IPS DF 4.7 (cell line): Measurements from ENCODE around the gene MLC1.
"Not testable (repeated sequence)": the region's sequence is repeated elsewhere in the genome, so short reads cannot be mapped to it uniquely, and the experiment has no call there.

Experiments
- DNase-seq: peaks from one replicate; pipeline ENCODE4 v3.0.0-alpha.2; 2013; ENCODE audit warnings: low spot score; ENCODE audit errors: extremely low read depth

MLC1 gene

DNA sequence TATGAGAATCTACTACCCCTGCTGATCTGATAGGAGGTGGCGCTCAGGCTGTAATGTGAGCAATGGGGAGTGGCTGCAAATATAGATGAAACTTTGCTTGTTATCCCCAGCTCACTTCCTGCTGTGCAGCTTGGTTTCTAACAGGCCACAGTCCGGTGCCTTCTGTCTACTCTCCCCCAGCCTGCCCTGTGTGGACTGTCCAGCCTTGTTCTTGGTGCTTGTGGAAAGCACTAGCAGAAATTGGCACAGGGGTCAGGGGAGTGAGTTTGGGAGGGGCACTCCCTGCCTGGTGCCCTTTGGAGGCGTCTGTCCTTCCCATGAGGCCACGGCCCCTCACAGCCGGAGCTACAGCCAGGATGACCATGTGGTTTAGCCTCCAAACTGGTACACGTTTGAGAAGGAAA, 18.9 kb upstream of the MLC1 start:
- DNase-seq: no peak

GRCh38 chr22:50102946-50103345, 17.7 kb upstream of the MLC1 start:
- no peak for DNase-seq

DNA sequence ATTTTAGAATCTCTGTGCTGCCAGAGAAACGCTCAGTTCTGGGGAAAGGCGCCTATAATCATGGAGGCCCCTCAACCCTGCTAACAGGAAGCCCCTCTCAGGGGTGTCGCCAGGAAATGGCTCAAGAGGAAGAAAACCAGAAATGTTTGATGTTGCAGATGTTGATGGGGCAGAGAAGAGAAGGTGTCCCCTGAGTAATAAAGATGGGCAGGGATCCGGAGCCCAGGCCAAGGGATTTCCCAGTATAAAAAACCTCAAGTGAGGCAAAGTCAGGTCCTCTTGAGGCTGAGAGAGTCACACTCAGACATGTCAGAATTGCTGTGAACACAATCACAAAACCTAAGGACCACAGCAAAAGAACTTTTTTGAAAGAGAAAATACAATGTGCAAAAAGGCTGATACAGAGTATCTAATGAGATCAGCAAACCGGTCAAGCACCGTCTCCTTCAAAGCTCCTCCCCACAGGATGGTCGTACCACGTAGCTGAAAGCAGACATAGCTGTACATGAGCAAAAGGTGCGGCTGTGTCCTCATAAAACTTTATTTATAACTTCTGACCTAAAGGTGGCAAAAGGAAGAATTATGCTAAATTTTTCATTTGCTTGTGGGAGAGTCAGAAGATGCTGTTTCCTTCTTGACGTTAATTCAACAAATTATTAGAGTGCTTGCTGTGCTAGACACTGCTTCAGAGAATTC, 16.8 kb upstream of the MLC1 start:
- DNase-seq: no peak

DNA sequence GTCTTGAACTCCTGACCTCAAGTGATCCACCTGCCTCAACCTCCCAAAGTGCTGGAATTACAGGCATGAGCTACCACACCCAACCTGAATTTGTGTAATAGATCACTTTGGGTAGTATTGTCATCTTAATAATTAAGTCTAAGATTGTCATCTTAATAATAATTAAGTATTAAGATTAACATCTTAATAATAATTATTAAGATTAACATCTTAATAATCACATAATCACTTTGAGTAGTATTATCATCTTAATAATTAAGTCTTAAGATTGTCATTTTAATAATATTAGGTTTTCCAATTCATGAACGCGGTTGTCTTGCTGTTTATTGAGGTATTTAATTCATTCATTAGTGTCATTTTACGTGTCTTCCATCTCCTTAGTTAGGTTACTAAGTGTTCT, 12.8 kb upstream of the MLC1 start:
- DNase-seq: no peak

GRCh38 chr22:50092342-50092741, 7.1 kb upstream of the MLC1 start:
- DNase-seq: no peak

GRCh38 chr22:50091092-50091768, 6.0 kb upstream of the MLC1 start:
- DNase-seq: no peak

DNA sequence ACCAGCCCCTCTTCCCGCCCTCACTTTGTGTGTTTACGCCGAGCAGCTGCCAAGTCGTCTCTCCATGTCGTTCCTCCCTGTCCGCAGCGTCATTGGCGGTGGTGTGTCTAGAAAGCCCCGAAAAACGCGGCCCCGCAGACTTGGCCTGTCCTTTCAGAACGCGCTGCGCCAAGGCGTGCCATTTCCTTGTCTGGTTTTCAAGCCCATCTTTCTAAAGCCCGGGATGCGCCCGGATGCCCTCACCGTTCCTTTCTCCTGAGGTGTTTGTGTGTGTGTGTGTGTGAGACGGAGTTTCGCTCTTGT, 5.1 kb upstream of the MLC1 start:
- DNase-seq: no peak

- DNase-seq: no peak
Measured at GRCh38 chr22:50089682-50090411, 4.6 kb upstream of the MLC1 start, which contains the start of gene MOV10L1. TSS of gene MOV10L1 (plus strand) at chr22:50090006. CDS start at chr22:50090089, 83 bp downstream.

- DNase-seq: no peak
Measured at GRCh38 chr22:50089231-50089630, 4.0 kb upstream of the MLC1 start.

GRCh38 chr22:50088096-50088495, 2.9 kb upstream of the MLC1 start:
- no peak for DNase-seq

GRCh38 chr22:50087646-50088045, 2.4 kb upstream of the MLC1 start:
- no peak for DNase-seq

DNA sequence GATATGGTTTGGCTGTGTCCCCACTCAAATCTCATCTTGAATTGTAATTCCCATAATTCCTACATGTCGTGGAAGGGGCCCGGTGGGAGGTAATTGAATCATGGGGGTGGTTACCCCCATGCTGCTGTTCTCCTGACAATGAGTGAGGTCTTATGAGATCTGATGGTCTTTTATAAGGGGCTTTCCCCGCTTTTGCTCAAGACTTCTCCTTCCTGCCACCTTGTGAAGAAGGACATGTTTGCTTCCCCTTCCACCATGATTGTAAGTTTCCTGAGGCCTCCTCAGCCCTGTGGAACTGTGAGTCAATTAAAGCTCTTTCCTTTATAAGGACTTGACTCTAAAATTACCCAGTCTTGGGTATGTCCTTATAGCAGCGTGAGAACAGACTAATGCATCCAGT, 1.7 kb upstream of the MLC1 start:
- DNase-seq: not testable (repeated sequence)

DNA sequence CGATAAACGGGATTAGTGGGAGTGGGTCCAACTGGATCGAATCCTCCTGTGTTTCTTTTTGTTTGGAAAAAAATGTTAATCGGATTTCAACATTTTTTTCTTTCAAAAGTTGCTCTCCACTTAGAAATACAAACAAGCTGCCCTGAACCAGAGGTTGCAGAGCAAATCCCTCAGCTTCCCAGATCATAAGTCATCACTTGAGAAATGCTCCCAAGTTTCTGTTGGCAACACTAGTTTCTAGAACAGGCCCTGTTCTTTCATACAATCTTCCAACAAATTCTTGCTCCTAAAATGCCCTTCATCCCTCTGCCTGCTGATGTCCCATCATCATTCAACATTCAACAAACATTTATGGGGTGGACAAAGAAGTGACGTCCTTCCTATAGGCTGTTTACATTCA, 1.3 kb upstream of the MLC1 start:
- no peak for DNase-seq

- no peak for DNase-seq
Measured at GRCh38 chr22:50084614-50085021, 608 bp downstream of the MLC1 start.

- no peak for DNase-seq
Measured at GRCh38 chr22:50084080-50084477, 1.1 kb downstream of the MLC1 start.

DNA sequence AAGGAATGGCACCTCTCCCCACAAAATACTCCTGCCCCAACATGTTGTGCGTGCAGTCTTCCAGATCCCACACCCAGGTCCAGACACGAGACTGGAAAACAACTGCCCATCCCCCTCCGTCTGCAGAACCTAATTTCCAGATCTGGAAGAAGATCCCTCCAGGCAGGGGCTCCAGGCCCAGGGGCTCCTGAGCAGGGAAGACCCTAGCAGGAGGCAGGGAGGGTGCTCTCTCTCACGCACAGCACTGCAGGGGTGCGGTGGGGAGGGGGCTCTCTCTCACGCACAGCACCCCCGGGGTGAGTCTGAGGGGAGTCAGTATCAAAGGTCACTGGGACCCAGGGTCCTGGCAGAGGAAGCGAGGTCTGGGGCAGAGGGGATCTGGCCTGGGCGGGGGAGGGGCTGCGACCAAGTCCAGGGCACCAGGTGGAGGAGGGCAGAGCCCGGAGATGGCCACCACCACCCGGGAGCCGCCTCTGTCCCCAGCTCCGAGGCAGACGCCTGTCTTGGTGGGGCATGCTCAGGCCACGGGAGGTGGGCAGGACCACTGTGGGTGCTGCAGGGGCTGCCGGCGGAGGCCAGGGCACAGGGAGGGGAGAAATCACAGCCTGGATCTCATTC, 1.7 kb downstream of the MLC1 start:
- no peak for DNase-seq

- DNase-seq: no peak
Measured at GRCh38 chr22:50082961-50083461, 2.2 kb downstream of the MLC1 start.

DNA sequence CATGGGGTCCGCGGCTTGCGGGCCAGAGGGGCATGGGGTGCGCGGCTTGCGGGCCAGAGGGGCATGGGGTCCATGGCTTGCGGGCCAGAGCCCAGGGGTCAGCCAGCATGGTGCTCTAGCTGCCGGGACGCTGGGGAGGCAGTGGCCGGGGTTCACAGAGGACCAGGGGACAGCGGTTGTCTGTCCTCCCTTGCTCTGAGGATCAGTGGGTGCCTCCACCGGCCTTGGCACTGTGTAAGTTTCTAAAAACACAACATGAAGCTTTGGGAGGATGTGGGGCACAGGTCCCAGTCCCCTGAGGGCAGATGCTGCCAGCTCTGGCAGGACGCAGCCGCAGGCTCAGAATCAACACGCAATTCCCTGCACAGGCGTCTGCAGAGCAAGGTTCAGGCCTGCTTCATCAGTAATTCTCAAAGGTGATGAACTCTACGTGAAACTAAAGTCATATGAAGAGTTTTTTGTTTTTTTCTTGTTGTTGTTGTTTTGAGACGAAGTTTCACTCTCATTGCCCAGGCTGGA, 3.0 kb downstream of the MLC1 start:
- no peak for DNase-seq

DNA sequence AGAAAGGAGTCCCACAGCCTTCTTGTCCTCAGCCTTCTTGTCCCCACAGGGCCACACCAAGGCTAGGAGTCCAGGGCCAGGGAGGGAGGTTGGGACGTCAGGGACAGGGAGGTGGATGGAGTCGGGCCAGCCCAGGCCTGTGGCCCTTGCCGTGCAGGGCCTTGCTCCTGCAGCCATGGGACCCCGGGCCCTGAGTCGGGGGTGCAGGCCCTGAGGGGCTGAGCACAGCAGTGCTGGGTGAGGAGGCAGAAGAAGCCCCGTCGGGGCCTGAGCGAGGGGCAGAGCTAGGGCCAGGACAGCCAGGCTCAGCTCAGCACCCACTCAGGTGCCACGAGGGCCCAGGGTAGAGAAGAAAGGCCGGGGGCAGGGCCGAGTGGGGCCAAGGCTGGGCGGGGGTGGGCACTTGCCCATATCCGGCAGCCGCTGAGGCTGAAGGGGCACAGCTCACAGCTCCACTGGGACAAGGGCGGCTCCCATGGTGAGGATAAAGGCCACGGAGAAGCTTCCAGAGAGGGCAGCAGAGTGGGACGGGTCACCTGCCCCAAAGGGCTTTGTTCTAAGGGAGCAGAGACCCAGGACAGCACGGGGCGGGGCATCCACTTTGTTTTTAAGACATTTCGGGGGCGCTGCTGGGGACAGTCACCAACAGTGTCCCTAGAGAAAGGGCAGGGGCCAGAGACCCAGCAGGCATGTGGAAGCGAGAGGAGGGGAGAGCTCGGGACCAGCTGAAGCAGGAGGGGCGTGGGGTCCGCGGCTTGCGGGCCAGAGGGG, 3.6 kb downstream of the MLC1 start:
- DNase-seq: no peak

DNA sequence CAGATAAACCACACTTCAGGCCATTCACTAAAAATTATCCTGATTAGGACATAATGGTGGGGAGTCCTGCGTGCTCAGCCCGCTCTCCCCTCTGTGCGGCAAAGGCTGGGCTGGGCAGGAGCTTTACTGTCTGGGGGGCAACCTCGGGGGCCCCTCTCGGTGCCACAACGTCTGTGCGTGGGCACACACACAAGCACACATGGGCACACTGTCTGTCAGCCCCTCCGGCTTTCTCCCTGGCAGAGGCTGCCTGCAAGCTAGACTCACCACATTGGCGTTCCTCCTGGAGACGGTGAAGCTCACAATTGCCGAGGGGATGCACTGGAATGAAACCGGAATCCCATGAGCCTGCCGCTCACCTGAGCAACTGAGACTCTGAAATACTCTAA, 5.2 kb downstream of the MLC1 start:
- no peak for DNase-seq

DNA sequence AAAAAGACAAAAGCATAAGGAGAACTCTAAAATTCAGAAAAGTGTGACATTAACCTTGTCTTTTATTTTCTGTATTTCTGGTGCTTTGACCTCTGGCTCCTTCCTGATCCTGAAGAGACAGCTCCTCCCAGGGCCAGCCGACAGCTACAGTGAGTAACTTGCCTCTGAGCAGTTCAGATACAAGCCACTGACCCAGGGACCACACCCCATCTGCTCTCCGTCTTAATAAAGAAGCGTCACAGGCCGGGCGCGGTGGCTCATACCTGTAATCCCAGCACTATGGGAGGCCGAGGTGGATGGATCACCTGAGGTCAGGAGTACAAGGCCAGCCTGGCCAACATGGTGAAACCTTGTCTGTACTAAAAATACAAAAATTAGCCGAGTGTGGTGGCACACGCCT, 6.5 kb downstream of the MLC1 start:
- DNase-seq: no peak
